ENCODE data around the gene FLCN. TPM values are rescaled to one million over a fixed set of nuclear protein-coding genes. Genes with fewer than 3 reads are reported as not detected.
A peak's percentile ranks its signal among the peaks of the same experiment; 100 is the strongest.
"Not testable (repeated sequence)": the region's sequence is repeated elsewhere in the genome, so short reads cannot be mapped to it uniquely, and the experiment has no call there.

The FLCN gene, protein sequence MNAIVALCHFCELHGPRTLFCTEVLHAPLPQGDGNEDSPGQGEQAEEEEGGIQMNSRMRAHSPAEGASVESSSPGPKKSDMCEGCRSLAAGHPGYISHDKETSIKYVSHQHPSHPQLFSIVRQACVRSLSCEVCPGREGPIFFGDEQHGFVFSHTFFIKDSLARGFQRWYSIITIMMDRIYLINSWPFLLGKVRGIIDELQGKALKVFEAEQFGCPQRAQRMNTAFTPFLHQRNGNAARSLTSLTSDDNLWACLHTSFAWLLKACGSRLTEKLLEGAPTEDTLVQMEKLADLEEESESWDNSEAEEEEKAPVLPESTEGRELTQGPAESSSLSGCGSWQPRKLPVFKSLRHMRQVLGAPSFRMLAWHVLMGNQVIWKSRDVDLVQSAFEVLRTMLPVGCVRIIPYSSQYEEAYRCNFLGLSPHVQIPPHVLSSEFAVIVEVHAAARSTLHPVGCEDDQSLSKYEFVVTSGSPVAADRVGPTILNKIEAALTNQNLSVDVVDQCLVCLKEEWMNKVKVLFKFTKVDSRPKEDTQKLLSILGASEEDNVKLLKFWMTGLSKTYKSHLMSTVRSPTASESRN
- total RNA-seq: 46.6 TPM
- long read RNA-seq, transcript FLCN-201 (14 exons, 3,638 nt): major isoform, 19 of 52 reads
- long read RNA-seq, transcript FLCN-203 (8 exons, 1,692 nt): minor isoform, 12 of 52 reads
- long read RNA-seq, partial matches to known transcripts: 6 of 52 reads
- long read RNA-seq, other reads (novel, unspliced or antisense): 15 of 52 reads

DNA sequence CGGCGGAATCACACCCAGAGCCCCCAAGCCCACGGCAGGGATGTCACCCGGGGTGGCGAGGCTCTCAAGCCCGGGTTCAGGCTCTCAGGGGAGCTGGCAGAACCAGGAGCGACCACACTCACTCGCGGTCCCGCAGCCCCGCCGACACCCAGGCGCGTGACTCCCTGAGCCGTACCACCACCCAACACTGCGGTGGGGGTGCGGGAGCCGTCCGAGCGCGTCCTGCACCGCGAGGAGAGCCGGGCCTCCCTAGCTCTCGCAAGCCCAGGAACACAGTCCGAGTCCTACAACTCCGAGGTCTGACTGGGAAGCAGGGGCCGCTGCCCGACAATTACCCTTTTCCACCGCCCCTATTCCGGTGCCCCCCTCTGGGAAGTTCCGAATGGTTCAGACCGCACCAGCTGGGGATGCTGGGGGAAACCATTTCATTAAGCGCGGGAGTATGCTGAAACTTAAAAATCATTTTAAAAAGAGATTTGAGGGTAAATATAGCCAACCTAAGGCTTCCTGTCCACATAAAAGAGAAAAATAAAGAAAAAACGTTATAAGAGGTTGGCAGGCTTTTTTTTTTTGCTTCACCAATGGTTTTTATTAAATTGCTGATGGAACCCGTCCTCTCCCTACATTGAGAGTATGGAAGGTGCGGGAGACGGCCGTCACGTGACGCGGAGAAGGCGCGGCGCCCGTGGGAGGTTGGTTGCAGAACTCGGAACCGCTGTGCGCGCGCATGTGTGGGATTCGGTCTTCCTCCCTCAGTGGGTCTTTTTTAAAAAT, at the start of gene FLCN:
FLCN (minus strand) TSS at position 143 of the 774 bp plus-strand sequence. CDS start 9,031 bp downstream, outside the sequence.
- Histone ChIP-seq H3K27me3 (ENCODE audit: low read depth) (no peaks in the 10 kb centered on the region), H3K4me1 (peaks cover 54% of the 10 kb centered on the region), H3K36me3 (peaks cover 4% of the 10 kb centered on the region), H3K27ac (replicated peaks) (peak within 1 kb of the TSS; percentile 97), H3K4me3 (peak within 1 kb of the TSS; percentile 95), H3K9me3 (replicated peaks) (no peaks in the 10 kb centered on the region)
- intact Hi-C loops (cut with micrococcal nuclease): no loop called here
- DNase-seq: peak; percentile 96
- TF ChIP-seq, protein P1, sequence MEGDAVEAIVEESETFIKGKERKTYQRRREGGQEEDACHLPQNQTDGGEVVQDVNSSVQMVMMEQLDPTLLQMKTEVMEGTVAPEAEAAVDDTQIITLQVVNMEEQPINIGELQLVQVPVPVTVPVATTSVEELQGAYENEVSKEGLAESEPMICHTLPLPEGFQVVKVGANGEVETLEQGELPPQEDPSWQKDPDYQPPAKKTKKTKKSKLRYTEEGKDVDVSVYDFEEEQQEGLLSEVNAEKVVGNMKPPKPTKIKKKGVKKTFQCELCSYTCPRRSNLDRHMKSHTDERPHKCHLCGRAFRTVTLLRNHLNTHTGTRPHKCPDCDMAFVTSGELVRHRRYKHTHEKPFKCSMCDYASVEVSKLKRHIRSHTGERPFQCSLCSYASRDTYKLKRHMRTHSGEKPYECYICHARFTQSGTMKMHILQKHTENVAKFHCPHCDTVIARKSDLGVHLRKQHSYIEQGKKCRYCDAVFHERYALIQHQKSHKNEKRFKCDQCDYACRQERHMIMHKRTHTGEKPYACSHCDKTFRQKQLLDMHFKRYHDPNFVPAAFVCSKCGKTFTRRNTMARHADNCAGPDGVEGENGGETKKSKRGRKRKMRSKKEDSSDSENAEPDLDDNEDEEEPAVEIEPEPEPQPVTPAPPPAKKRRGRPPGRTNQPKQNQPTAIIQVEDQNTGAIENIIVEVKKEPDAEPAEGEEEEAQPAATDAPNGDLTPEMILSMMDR (IDR thresholded peaks at IDR 0.05; ENCODE audit: borderline replicate concordance): no peak

DNA sequence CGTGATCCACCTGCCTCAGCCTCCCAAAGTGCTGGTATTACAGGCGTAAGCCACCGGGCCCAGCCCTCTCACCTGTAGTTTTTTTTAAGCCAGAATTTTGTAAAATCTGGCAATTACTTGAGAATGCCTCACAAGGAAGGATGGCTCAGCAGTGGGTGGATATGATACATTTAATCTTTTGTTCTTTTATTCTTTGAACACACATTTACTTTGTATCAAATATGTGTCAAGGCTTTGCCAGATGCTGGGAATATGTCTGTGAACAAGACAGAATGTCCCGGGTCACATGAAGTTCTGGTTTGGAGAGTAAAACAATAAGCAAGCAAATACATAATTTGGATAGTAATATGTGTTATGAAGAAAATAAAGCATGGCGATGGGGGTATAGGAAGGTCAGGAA, 49.0 kb upstream of the FLCN start:
- Histone ChIP-seq H3K36me3 (no peaks in the 10 kb centered on the region), H3K9me3 (replicated peaks) (no peaks in the 10 kb centered on the region), H3K27ac (replicated peaks) (no peak overlapping the region), H3K4me3 (no peak overlapping the region), H3K27me3 (ENCODE audit: low read depth) (no peaks in the 10 kb centered on the region), H3K4me1 (peaks cover 8% of the 10 kb centered on the region)
- TF ChIP-seq, protein P1 (IDR thresholded peaks at IDR 0.05; ENCODE audit: borderline replicate concordance): no peak
- DNase-seq: no peak
- intact Hi-C loops (cut with micrococcal nuclease): no loop called here

DNA sequence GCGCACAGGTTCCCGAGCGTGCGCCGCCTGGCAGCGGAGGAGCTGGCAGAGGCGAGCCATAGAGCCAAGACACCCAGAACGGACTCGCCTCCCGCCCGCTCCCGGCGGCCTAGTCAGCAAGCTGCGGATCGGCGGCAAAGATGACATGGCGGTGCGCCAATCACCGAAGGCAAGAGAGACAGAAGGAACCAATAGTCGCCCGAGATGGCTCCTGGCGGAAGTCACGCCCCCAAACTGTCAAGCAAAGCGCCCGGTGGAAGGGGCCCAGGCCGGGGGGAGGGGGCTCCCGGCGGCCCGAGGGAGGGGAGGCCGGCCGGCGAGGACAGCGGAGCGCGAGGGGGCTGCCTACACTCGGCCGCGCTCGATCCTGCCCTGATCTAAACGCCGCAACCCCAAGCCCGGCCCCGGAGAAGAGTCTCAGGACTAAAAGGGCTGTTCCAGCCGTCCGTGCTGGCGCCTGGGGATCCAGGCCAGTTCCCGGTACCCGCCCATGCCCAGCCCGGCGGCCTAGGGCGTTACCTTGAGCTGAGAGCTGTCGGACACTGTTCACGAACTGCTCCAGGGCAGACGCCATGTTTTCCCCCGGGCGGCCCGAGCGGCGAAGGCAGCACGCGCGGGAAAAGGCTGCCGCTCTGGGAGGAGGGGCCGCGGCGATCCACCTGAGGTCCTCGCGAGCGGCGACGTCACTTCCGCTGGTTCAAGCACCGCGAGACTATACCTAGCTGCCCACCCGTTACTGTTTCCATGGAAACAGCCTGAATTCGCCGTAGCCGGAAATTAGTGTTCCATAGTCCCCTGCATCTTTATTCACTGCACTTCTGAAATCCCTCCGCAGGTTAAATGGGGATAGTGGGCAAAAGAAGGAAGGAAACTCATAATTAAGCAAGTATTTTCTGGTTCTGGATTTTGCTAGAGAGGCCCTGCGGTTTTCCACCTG, 43.9 kb upstream of the FLCN start, which contains the start of gene COPS3:
COPS3 (minus strand) TSS at position 634 of the 937 bp plus-strand sequence; CDS start at position 574, 60 bp downstream.
- Histone ChIP-seq H3K9me3 (replicated peaks) (no peaks in the 10 kb centered on the region), H3K4me1 (peaks cover 57% of the 10 kb centered on the region), H3K36me3 (peaks cover under 1% of the 10 kb centered on the region), H3K27me3 (ENCODE audit: low read depth) (no peaks in the 10 kb centered on the region), H3K27ac (replicated peaks) (peak within 1 kb of the TSS; percentile 99), H3K4me3 (peak within 1 kb of the TSS; percentile 98)
- intact Hi-C loops (cut with micrococcal nuclease): no loop called here
- TF ChIP-seq, protein P1 (IDR thresholded peaks at IDR 0.05; ENCODE audit: borderline replicate concordance): no peak
- DNase-seq: peak; percentile 99

DNA sequence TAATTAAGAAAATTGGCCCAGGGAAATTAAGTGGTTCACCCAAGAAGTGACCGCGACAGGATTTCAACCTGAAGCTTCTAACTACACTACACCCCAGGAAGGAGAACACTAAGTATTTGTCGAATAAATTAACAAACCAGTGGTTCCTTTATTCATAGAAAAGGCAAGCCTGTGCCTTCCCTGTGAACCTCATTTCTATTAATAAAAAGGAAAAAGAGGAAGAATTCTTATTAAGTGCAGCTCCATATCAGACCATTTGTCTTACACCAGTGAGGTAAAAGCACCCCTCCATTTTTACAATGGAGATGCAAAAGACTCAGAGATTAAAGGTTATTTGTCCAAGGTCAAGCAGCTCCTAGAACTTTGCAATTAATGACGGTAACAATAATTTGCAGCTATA, 42.3 kb upstream of the FLCN start:
- peak overlapping the region; percentile 99 for H3K27ac ChIP-seq (replicated peaks)
- H3K27me3 ChIP-seq (ENCODE audit: low read depth): no peaks in the 10 kb centered on the region
- peak overlapping the region; percentile 98 for H3K4me3 ChIP-seq
- H3K36me3 ChIP-seq: peaks cover 16% of the 10 kb centered on the region
- no peaks in the 10 kb centered on the region for H3K9me3 ChIP-seq (replicated peaks)
- DNase-seq: no peak
- intact Hi-C loops (cut with micrococcal nuclease): no loop called here
- TF ChIP-seq, protein P1 (IDR thresholded peaks at IDR 0.05; ENCODE audit: borderline replicate concordance): no peak
- peaks cover 70% of the 10 kb centered on the region for H3K4me1 ChIP-seq

DNA sequence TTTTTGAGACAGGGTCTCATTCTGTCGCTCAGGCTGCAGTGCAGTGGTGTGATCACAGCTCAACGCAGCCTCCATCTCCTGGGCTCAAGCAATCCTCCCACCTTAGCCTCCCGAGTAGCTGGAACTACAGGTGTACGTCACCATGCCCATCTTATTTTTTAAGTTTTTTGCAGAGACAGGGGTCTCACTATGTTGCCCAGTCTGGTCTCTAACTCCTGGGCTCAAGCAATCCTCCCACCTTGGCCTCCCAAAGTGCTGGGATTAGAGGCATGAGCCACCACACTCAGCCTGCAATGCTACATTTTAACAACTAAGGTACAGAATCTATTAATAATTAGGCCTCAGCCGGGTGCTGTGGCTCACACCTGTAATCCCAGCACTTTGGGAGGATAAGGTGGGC, 40.5 kb upstream of the FLCN start:
- H3K36me3 ChIP-seq: peaks cover 35% of the 10 kb centered on the region
- H3K4me1 ChIP-seq: peaks cover 70% of the 10 kb centered on the region
- intact Hi-C loops (cut with micrococcal nuclease): not testable (repeated sequence)

More for the DNA sequence above, 40.5 kb upstream of the FLCN start:
- not testable (repeated sequence) for H3K4me3 ChIP-seq; H3K27ac ChIP-seq (replicated peaks); H3K9me3 ChIP-seq (replicated peaks); H3K27me3 ChIP-seq (ENCODE audit: low read depth); DNase-seq

Data from left ventricle myocardium inferior (tissue), 1 donor.